Measurements from ENCODE around the gene ERBB3. TPM values are rescaled to one million over a fixed set of nuclear protein-coding genes. Genes with fewer than 3 reads are reported as not detected.

ERBB3 gene
- total RNA-seq, 3 donors from 2014 or later, result 0.48 to 187 (median 119) TPM

- Histone ChIP-seq H3K9me3 (no peaks in the 10 kb centered on the region), H3K27ac (peak overlapping the region; percentile 31 to 32), H3K36me3 (no peaks in the 10 kb centered on the region), H3K27me3 (no peaks in the 10 kb centered on the region), H3K4me1 (peaks cover 0 to 9% of the 10 kb centered on the region in 2 donors), H3K4me3 (no peak overlapping the region)
- intact Hi-C loops (cut with DNase I; ENCODE audit: low total_unique reads), result no loop called here
- TF ChIP-seq, protein P1, sequence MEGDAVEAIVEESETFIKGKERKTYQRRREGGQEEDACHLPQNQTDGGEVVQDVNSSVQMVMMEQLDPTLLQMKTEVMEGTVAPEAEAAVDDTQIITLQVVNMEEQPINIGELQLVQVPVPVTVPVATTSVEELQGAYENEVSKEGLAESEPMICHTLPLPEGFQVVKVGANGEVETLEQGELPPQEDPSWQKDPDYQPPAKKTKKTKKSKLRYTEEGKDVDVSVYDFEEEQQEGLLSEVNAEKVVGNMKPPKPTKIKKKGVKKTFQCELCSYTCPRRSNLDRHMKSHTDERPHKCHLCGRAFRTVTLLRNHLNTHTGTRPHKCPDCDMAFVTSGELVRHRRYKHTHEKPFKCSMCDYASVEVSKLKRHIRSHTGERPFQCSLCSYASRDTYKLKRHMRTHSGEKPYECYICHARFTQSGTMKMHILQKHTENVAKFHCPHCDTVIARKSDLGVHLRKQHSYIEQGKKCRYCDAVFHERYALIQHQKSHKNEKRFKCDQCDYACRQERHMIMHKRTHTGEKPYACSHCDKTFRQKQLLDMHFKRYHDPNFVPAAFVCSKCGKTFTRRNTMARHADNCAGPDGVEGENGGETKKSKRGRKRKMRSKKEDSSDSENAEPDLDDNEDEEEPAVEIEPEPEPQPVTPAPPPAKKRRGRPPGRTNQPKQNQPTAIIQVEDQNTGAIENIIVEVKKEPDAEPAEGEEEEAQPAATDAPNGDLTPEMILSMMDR (IDR thresholded peaks at IDR 0.05), result no peak
- no peak for DNase-seq (ENCODE audit: low spot score in 2 of 2)
Measured at GRCh38 chr12:56084958-56085543, 5.1 kb downstream of the ERBB3 start.

GRCh38 chr12:56086096-56086495 is 6.1 kb downstream of the ERBB3 start:
- intact Hi-C loops (cut with DNase I; ENCODE audit: low total_unique reads), result no loop called here
- no peaks in the 10 kb centered on the region for H3K27me3 ChIP-seq
- no peak overlapping the region for H3K4me3 ChIP-seq
- H3K36me3 ChIP-seq, result no peaks in the 10 kb centered on the region
- H3K9me3 ChIP-seq, result no peaks in the 10 kb centered on the region
- H3K4me1 ChIP-seq, result peaks cover 0 to 9% of the 10 kb centered on the region in 2 donors
- peak; percentile 67 to 76 for DNase-seq (ENCODE audit: low spot score in 2 of 2)
- TF ChIP-seq POLR2AphosphoS5 (IDR thresholded peaks at IDR 0.05), result peak in 2 of 3 donors; percentile 32 to 44
- TF ChIP-seq, protein P1 (IDR thresholded peaks at IDR 0.05), result no peak
- no peak for TF ChIP-seq POLR2A (IDR thresholded peaks at IDR 0.05)
- peak overlapping the region; percentile 71 to 81 for H3K27ac ChIP-seq

- Histone ChIP-seq H3K9me3 (no peaks in the 10 kb centered on the region), H3K4me3 (no peak overlapping the region), H3K27me3 (no peaks in the 10 kb centered on the region), H3K27ac (peak overlapping the region; percentile 71 to 81), H3K4me1 (peaks cover 0 to 9% of the 10 kb centered on the region in 2 donors), H3K36me3 (no peaks in the 10 kb centered on the region)
- TF ChIP-seq POLR2AphosphoS5 (IDR thresholded peaks at IDR 0.05) (no peak), POLR2A (IDR thresholded peaks at IDR 0.05) (no peak)
- TF ChIP-seq, protein P1 (IDR thresholded peaks at IDR 0.05), result no peak
- DNase-seq (ENCODE audit: low spot score in 2 of 2), result no peak
- intact Hi-C loops (cut with DNase I; ENCODE audit: low total_unique reads), result no loop called here
Measured at GRCh38 chr12:56086608-56087007, 6.6 kb downstream of the ERBB3 start.

GRCh38 chr12:56087220-56087619 is 7.3 kb downstream of the ERBB3 start:
- intact Hi-C loops (cut with DNase I; ENCODE audit: low total_unique reads), result no loop called here
- H3K4me1 ChIP-seq, result peaks cover 0 to 9% of the 10 kb centered on the region in 2 donors
- no peak overlapping the region for H3K4me3 ChIP-seq

DNA sequence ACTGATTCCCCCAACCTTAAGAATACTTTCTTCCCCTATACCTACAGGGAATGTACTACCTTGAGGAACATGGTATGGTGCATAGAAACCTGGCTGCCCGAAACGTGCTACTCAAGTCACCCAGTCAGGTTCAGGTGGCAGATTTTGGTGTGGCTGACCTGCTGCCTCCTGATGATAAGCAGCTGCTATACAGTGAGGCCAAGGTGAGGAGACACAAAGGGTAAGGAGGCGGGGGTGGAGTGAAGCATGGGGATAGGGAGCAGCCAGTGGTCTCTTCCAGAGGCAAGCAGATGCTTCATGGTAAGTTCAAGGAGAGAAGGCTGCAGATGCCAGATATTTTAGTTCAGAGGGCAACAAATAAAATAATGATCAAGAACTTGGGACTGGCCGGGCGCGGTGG is 17.8 kb downstream of the ERBB3 start:
- Histone ChIP-seq H3K27ac (no peak overlapping the region), H3K4me1 (no peaks in the 10 kb centered on the region), H3K9me3 (no peaks in the 10 kb centered on the region), H3K36me3 (no peaks in the 10 kb centered on the region), H3K4me3 (no peak overlapping the region), H3K27me3 (no peaks in the 10 kb centered on the region)
- intact Hi-C loops (cut with DNase I; ENCODE audit: low total_unique reads), result no loop called here
- TF ChIP-seq, protein P1 (IDR thresholded peaks at IDR 0.05), result no peak
- TF ChIP-seq POLR2AphosphoS5 (IDR thresholded peaks at IDR 0.05) (no peak), POLR2A (IDR thresholded peaks at IDR 0.05) (no peak)
- DNase-seq (ENCODE audit: low spot score in 2 of 2), result no peak

More at GRCh38 chr12:56087220-56087619, 7.3 kb downstream of the ERBB3 start:
- H3K36me3 ChIP-seq, result no peaks in the 10 kb centered on the region
- peak overlapping the region; percentile 57 to 71 for H3K27ac ChIP-seq
- H3K27me3 ChIP-seq, result no peaks in the 10 kb centered on the region
- no peak for TF ChIP-seq POLR2AphosphoS5 (IDR thresholded peaks at IDR 0.05)
- no peak for TF ChIP-seq POLR2A (IDR thresholded peaks at IDR 0.05)
- TF ChIP-seq, protein P1 (IDR thresholded peaks at IDR 0.05), result no peak
- no peaks in the 10 kb centered on the region for H3K9me3 ChIP-seq
- peak; percentile 64 to 91 for DNase-seq (ENCODE audit: low spot score in 2 of 2)

Measured in breast epithelium (tissue), 4 donors.